K562 (cell line): ENCODE measurements around the gene PCF11. TPM values are rescaled to one million over a fixed set of nuclear protein-coding genes. Genes with fewer than 3 reads are reported as not detected.

Source experiments
- BRCA1 ChIP-seq, 2 experiments: fragments of 450-650 bp in 1 of 2; sonication (generic) in 1 of 2; formaldehyde crosslinking in 1 of 2; IDR thresholded peaks; 2 replicates each; pipeline versions ENCODE4 v1.5.0 to v1.6.1; 2017 to 2020; ENCODE audit warnings: mild to moderate bottlenecking in 1 of 2, missing genetic modification reagents in 1 of 2
- CHD7 ChIP-seq: fragments of 200-600 bp; sonication (generic); IDR thresholded peaks from one replicate; pipeline ENCODE4 v1.6.1; 2012; ENCODE audit warnings: mild to moderate bottlenecking, low read depth, low read length, inconsistent platforms
- HIVEP1 ChIP-seq: fragments of 250-450 bp; sonication (Bioruptor Pico); IDR thresholded peaks from 2 replicates; pipeline ENCODE4 v1.4.0; 2020; ENCODE audit warnings: mild to moderate bottlenecking
- KLF16 ChIP-seq: IDR thresholded peaks from 2 replicates; pipeline ENCODE4 v1.6.1; 2016; ENCODE audit warnings: antibody characterized with exemption
- PHF20 ChIP-seq: fragments of 450-650 bp; IDR thresholded peaks from 2 replicates; pipeline ENCODE4 v1.6.1; 2018; ENCODE audit not compliant: partially characterized antibody
- PML ChIP-seq: IDR thresholded peaks from 2 replicates; pipeline ENCODE4 v1.6.1; 2012; ENCODE audit warnings: low read length, inconsistent platforms
- RBFOX2 ChIP-seq: fragments of 200-400 bp; formaldehyde crosslinking; IDR thresholded peaks from 2 replicates; pipeline ENCODE4 v1.6.1; 2017; ENCODE audit warnings: low read depth, mild to moderate bottlenecking, low read length, moderate library complexity
- RNF219 ChIP-seq: fragments of 250-450 bp; sonication (Bioruptor Pico); IDR thresholded peaks from 2 replicates; pipeline ENCODE4 v1.5.0; 2022; ENCODE audit warnings: mild to moderate bottlenecking
- SAFB2 ChIP-seq: fragments of 200-400 bp; formaldehyde crosslinking; IDR thresholded peaks from 2 replicates; pipeline ENCODE4 v1.6.1; 2018; ENCODE audit warnings: borderline replicate concordance, low read length, low read depth, moderate library complexity; ENCODE audit not compliant: severe bottlenecking
- SMARCA4 ChIP-seq: fragments of 450-650 bp; IDR thresholded peaks from 2 replicates; pipeline ENCODE4 v1.6.1; 2016
- ZNF695 ChIP-seq: fragments of 450-650 bp; formaldehyde crosslinking; IDR thresholded peaks from 2 replicates; pipeline ENCODE4 v1.4.0; 2020; ENCODE audit warnings: mild to moderate bottlenecking, moderate library complexity
- polyA plus RNA-seq, 8 experiments: library from polyadenylated mRNA; depleted of rRNA in 4 of 8; stranded (reverse) in 5 of 8; unstranded in 3 of 8; fragments of >200 nt; fragmentation: Nextera tagmentation in 2 of 8; fragmentation: Illumina TruSeq in 1 of 8; extraction: Ambion mirVana in 2 of 8; extraction: Trizol in 1 of 8; gene quantifications; 2 replicates each; pipeline versions ENCODE4 v1.2.1 to v1.2.3, GENCODE V29; 2011 to 2014; ENCODE audit warnings: inconsistent platforms in 1 of 8, missing spikeins in 1 of 8
- total RNA-seq, 7 experiments: library from RNA; depleted of rRNA in 6 of 7; stranded (reverse); fragments of >200 nt in 6 of 7; fragmentation: Illumina TruSeq in 2 of 7; extraction: Trizol in 2 of 7; gene quantifications; 2 replicates each; pipeline versions ENCODE4 v1.2.1 to v1.2.3, GENCODE V29; 2011 to 2021; ENCODE audit warnings: low replicate concordance in 1 of 7

PCF11 gene
- total and polyA plus RNA-seq, 9 of the 15 experiments (the other 6 are each of a cell fraction or from before 2014, with no cell fraction given) = 9.3 to 91.6 (median 54.4) TPM

- TF ChIP-seq BRCA1 (IDR thresholded peaks at IDR 0.05) = no peak
- TF ChIP-seq BRCA1 (CRISPR knock-in tag; IDR thresholded peaks at IDR 0.05) = no peak
- peak; percentile 100 for TF ChIP-seq RBFOX2
- no peak for TF ChIP-seq CHD7
- TF ChIP-seq PHF20 = no peak
- TF ChIP-seq ZNF695 (CRISPR knock-in tag) = no peak
- TF ChIP-seq SMARCA4 = no peak
- no peak for TF ChIP-seq RNF219
- TF ChIP-seq SAFB2 = no peak
- TF ChIP-seq HIVEP1 (CRISPR knock-in tag) = no peak
- no peak for TF ChIP-seq KLF16
- TF ChIP-seq PML = peak; percentile 95
Observed at GRCh38 chr11:83156996-83157593, at the start of gene PCF11 (continued).
